SK-N-MC (cell line): ENCODE measurements around the gene PPHLN1.

ENCODE experiments used
- EZH2 ChIP-seq: fragments of 200-600 bp; sonication (generic); IDR thresholded peaks from one replicate; pipeline ENCODE4 v1.6.1; 2017; ENCODE audit warnings: antibody characterized with exemption
- FOXP2 ChIP-seq: optimal IDR thresholded peaks from 2 replicates; pipeline ENCODE3; 2011; ENCODE audit warnings: mild to moderate bottlenecking, moderate library complexity; ENCODE audit not compliant: insufficient read depth; ENCODE audit errors: extremely low read length, control extremely low read depth
- POLR2AphosphoS5 ChIP-seq: IDR thresholded peaks from 2 replicates; pipeline ENCODE4 v1.6.1; 2012; ENCODE audit warnings: mild to moderate bottlenecking, low read depth, low read length, borderline replicate concordance

GRCh38 chr12:42325653-42326474, at the start of gene PPHLN1, which contains the start of gene ZCRB1:
- no peak for TF ChIP-seq EZH2
- peak; percentile 92 for TF ChIP-seq POLR2AphosphoS5
- TF ChIP-seq FOXP2: no peak
